KBM-7 (cell line): ENCODE measurements around the gene POR.
"Not testable (repeated sequence)": the region's sequence is repeated elsewhere in the genome, so short reads cannot be mapped to it uniquely, and the experiment has no call there.

Experiments
- DNase-seq: peaks from one replicate; pipeline ENCODE4 v3.0.0-alpha.2; 2015
- in situ Hi-C: fragments of 300-500 bp; cut with MboI; formaldehyde crosslinking; loops from 2 replicates; pipeline ENCODE4 v1.14.3; 2020; ENCODE audit warnings: low sequenced_read_pairs, low pct_unique_long_range_greater_than_20kb, mixed read lengths

POR gene

GRCh38 chr7:75914655-75915415 is at the start of gene POR:
Gene POR, plus strand, starts transcription at chr7:75915155. Its CDS starts 38,847 bp downstream, at chr7:75954002.
- in situ Hi-C loops = no loop called here
- peak; percentile 96 for DNase-seq

- no peak for DNase-seq
- in situ Hi-C loops = no loop called here
Measured at GRCh38 chr7:75866114-75866488, 48.9 kb upstream of the POR start.

GRCh38 chr7:75866489-75867389 is 48.2 kb upstream of the POR start:
- peak; percentile 51 for DNase-seq
- in situ Hi-C loops = no loop called here

- in situ Hi-C loops = no loop called here
- DNase-seq = no peak
Measured at GRCh38 chr7:75867390-75867717, 47.6 kb upstream of the POR start.

GRCh38 chr7:75868153-75868552 is 46.8 kb upstream of the POR start:
- DNase-seq = no peak
- in situ Hi-C loops = no loop called here

- no peak for DNase-seq
- in situ Hi-C loops = no loop called here
Measured at GRCh38 chr7:75869776-75870379, 45.1 kb upstream of the POR start.

- no peak for DNase-seq
- in situ Hi-C loops = no loop called here
Measured at GRCh38 chr7:75870557-75871161, 44.3 kb upstream of the POR start.

GRCh38 chr7:75872073-75872782 is 42.7 kb upstream of the POR start:
- peak; percentile 49 for DNase-seq

GRCh38 chr7:75874180-75874579 is 40.8 kb upstream of the POR start:
- DNase-seq, in situ Hi-C loops: not testable (repeated sequence)

More at GRCh38 chr7:75872073-75872782, 42.7 kb upstream of the POR start:
- in situ Hi-C loops = no loop called here

- DNase-seq = no peak
- in situ Hi-C loops = no loop called here
Measured at GRCh38 chr7:75875113-75876080, 39.6 kb upstream of the POR start.

- in situ Hi-C loops = no loop called here
- DNase-seq = peak; percentile 18
Measured at GRCh38 chr7:75876126-75876881, 38.7 kb upstream of the POR start.

- in situ Hi-C loops = no loop called here
- DNase-seq = no peak
Measured at GRCh38 chr7:75878312-75878768, 36.6 kb upstream of the POR start.

- in situ Hi-C loops = no loop called here
- peak; percentile 87 for DNase-seq
Measured at GRCh38 chr7:75878769-75879611, 36.0 kb upstream of the POR start, which contains the start of gene RHBDD2. Gene RHBDD2, plus strand, starts transcription at chr7:75879034. Its CDS starts 49 bp downstream, at chr7:75879083.

- DNase-seq = peak; percentile 18
- in situ Hi-C loops = no loop called here
Measured at GRCh38 chr7:75879771-75880184, 35.2 kb upstream of the POR start.

- no peak for DNase-seq
- in situ Hi-C loops = no loop called here
Measured at GRCh38 chr7:75880242-75880641, 34.7 kb upstream of the POR start.

GRCh38 chr7:75881436-75882095 is 33.4 kb upstream of the POR start:
- in situ Hi-C loops = no loop called here
- DNase-seq = no peak
